Fibroblast of skin of right quadriceps (primary cell): ENCODE results near the gene PCDHA7.
"Not testable (repeated sequence)": the region's sequence is repeated elsewhere in the genome, so short reads cannot be mapped to it uniquely, and the experiment has no call there.

Source experiments
- DNase-seq: peaks from one replicate; pipeline ENCODE4 v3.0.0-alpha.2; 2013

Gene PCDHA7

GRCh38 chr5:140823475-140823874 lies 10.6 kb upstream of the PCDHA7 start:
- DNase-seq = no peak

- DNase-seq = no peak
These were observed 6.2 kb upstream of the PCDHA7 start, which contains the start of gene PCDHA6 for GRCh38 chr5:140827704-140828361. Gene PCDHA6, plus strand, starts transcription at chr5:140827960. Its CDS starts 132 bp downstream, at chr5:140828092.

GRCh38 chr5:140828362-140828737 lies 5.7 kb upstream of the PCDHA7 start:
- DNase-seq = no peak

- not testable (repeated sequence) for DNase-seq
These were observed 4.3 kb upstream of the PCDHA7 start for GRCh38 chr5:140829511-140830501.

- not testable (repeated sequence) for DNase-seq
These were observed 455 bp downstream of the PCDHA7 start for GRCh38 chr5:140834439-140835008.

GRCh38 chr5:140835622-140836510 lies 1.8 kb downstream of the PCDHA7 start:
- no peak for DNase-seq

- DNase-seq = no peak
These were observed 7.2 kb downstream of the PCDHA7 start, which contains the start of gene PCDHA8 for GRCh38 chr5:140840978-140841962. Gene PCDHA8, plus strand, starts transcription at chr5:140841187. Its CDS starts 135 bp downstream, at chr5:140841322.

GRCh38 chr5:140842798-140843733 lies 9.0 kb downstream of the PCDHA7 start:
- no peak for DNase-seq

GRCh38 chr5:140848139-140849102 lies 14.4 kb downstream of the PCDHA7 start, which contains the start of gene PCDHA9:
Gene PCDHA9, plus strand, starts transcription at chr5:140848382. Its CDS starts 114 bp downstream, at chr5:140848496.
- DNase-seq = not testable (repeated sequence)

GRCh38 chr5:140849831-140850634 lies 16.0 kb downstream of the PCDHA7 start:
- not testable (repeated sequence) for DNase-seq

GRCh38 chr5:140855772-140856674 lies 22.0 kb downstream of the PCDHA7 start, which contains the start of gene PCDHA10:
Gene PCDHA10, plus strand, starts transcription at chr5:140855897. Its CDS starts 152 bp downstream, at chr5:140856049.
- DNase-seq = no peak

GRCh38 chr5:140857177-140857986 lies 23.3 kb downstream of the PCDHA7 start:
- no peak for DNase-seq

- no peak for DNase-seq
These were observed 23.8 kb downstream of the PCDHA7 start for GRCh38 chr5:140857987-140858240.

GRCh38 chr5:140862441-140863295 lies 28.6 kb downstream of the PCDHA7 start:
- no peak for DNase-seq
